Effector memory CD4-positive, alpha-beta T cell (primary cell): ENCODE data around the gene THSD1.
"Not testable (repeated sequence)": the region's sequence is repeated elsewhere in the genome, so short reads cannot be mapped to it uniquely, and the experiment has no call there.

Source experiments
- DNase-seq, 3 donors: peaks; one replicate each; pipeline ENCODE4 v3.0.0-alpha.2; 2020
- H3K27ac ChIP-seq: 2 replicates; pipeline ENCODE4 v1.7.0; 2013; ENCODE audit warnings: mild to moderate bottlenecking, low read length, moderate library complexity; ENCODE audit not compliant: insufficient read depth, poor library complexity, severe bottlenecking
- H3K27me3 ChIP-seq: replicated peaks from 2 replicates; pipeline ENCODE4 v1.7.0; 2013; ENCODE audit warnings: mild to moderate bottlenecking, low read length; ENCODE audit not compliant: insufficient read depth, control insufficient read depth, poor library complexity, severe bottlenecking
- H3K36me3 ChIP-seq: 2 replicates; pipeline ENCODE4 v1.7.0; 2013; ENCODE audit warnings: mild to moderate bottlenecking, low read length, moderate library complexity; ENCODE audit not compliant: control insufficient read depth, insufficient read depth
- H3K4me1 ChIP-seq: 2 replicates; pipeline ENCODE4 v1.7.0; 2013; ENCODE audit warnings: low read length, mild to moderate bottlenecking; ENCODE audit not compliant: control insufficient read depth, insufficient read depth, poor library complexity, severe bottlenecking
- H3K4me3 ChIP-seq: 2 replicates; pipeline ENCODE4 v1.7.0; 2013; ENCODE audit warnings: low read length, low read depth, mild to moderate bottlenecking; ENCODE audit not compliant: insufficient read depth, poor library complexity, severe bottlenecking
- H3K9me3 ChIP-seq: 2 replicates; pipeline ENCODE4 v1.7.0; 2013; ENCODE audit warnings: mild to moderate bottlenecking, low read length, moderate library complexity; ENCODE audit not compliant: control insufficient read depth

Gene THSD1

DNA sequence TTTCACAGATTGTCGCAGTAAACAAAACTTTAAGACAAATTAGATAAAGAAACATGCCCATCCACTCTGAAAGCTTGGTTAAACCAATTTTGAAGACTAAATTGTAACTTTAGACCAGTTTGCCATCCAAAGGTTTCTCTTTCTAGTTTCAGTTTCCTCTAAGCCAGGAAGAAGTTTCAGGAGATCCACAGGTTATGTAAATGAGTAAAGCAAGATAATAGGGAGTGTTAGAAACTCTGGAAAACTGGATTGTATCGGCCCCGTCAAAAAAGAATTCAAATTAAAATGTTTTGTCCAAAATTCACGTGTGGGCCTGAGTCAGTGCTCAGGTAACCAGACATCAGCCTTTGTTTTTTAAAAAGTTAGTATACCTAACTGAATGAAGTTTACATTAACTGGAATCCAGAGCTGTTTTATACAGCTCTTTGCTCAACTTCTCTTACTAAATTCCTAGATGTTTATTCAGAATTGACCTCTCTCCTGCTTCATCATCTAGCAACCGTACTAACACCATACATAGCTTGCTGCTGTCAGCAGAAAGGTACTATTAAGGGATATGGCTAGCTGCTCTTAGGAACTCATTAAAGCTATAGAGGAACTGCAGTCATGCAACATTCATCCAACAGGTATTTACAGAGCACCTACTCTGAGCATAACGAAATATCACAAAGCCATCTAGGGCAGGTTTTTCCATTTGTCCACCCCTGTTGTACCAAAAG is 43.6 kb downstream of the THSD1 start:
- not testable (repeated sequence) for H3K27me3 ChIP-seq, DNase-seq, H3K4me1 ChIP-seq, H3K27ac ChIP-seq, H3K4me3 ChIP-seq, H3K9me3 ChIP-seq, H3K36me3 ChIP-seq

DNA sequence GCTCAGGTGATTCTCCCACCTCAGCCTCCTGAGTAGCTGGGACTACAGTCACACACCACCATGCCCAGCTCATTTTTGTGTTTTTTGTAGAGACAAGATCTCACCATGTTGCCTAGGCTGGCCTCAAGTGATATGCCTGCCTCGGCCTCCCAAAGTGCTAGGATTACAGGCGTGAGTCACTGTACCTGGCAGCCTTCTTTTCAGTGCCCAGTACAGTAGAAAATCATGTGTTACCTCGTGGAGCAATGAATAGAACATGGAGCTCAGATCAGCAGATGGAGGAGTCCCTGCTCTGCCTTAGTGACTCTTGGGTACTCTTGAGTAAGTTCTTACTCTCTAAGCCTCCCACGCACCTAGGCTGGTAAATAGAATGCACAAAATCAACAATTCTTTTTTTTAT is 44.7 kb downstream of the THSD1 start:
- no peaks in the 10 kb centered on the region for H3K27me3 ChIP-seq
- no peaks in the 10 kb centered on the region for H3K4me1 ChIP-seq
- DNase-seq: no peak
- H3K4me3 ChIP-seq: no peak overlapping the region
- H3K27ac ChIP-seq: no peak overlapping the region
- H3K36me3 ChIP-seq: no peaks in the 10 kb centered on the region
- no peaks in the 10 kb centered on the region for H3K9me3 ChIP-seq

DNA sequence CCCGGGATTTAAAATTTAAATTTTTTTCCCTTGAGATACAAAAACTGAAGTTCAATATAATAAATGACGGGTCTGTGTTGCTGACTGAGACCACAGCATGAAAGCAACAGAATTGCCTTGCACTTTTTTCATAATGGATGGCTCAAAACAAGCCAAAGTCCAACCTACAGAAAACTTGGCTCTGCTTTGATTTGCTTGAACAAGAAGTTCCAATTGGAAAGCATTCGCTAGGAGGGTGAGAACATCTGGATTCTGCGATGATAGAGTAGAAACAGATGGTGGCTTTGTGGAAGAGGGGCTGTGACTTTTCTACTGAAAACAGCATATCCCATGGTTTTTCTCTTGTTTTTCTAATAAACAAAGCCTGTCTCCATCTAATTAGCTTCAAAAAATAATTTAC is 46.4 kb downstream of the THSD1 start:
- DNase-seq: no peak
- H3K27ac ChIP-seq: no peak overlapping the region
- no peaks in the 10 kb centered on the region for H3K36me3 ChIP-seq
- no peaks in the 10 kb centered on the region for H3K27me3 ChIP-seq
- no peaks in the 10 kb centered on the region for H3K4me1 ChIP-seq
- no peaks in the 10 kb centered on the region for H3K9me3 ChIP-seq
- H3K4me3 ChIP-seq: no peak overlapping the region

DNA sequence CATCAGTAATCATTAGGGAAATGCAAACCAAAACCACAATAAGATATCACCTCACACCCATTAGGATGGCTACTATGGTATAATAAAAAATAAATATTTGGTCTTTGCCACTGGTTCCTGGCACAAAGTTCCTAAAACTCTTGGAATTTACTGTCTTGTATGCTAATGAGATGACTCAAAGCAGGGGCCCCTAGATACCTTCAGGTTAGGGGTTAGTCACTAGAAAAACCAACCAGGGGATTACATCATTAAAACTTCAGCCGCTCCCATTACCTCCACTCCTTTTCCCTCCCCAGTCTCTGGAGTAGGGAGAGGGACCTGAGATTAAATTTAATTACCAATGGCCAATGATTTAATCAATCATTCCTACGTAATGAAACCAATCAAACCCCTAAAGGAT is 49.6 kb downstream of the THSD1 start:
- Histone ChIP-seq H3K27me3 (no peaks in the 10 kb centered on the region), H3K4me3 (no peak overlapping the region), H3K4me1 (no peaks in the 10 kb centered on the region), H3K36me3 (no peaks in the 10 kb centered on the region), H3K9me3 (no peaks in the 10 kb centered on the region), H3K27ac (no peak overlapping the region)
- DNase-seq: no peak

DNA sequence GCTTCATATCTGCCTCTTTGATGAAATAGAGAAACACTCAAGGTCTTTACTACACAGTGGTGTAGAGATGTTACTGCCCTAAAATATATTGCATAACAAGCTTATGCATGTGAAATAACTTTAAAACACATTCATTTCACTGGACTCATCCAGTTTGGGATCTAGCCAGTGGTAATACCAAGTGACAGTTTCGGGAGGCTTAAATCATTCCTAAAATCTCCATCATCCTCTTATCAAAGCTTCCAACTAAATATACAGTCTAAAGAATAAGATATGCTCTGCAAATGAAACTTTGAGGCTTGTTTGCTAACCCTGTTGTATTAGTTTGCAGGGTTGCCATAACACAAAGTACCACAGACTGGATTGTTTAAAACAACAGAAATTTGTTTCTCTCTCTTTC is 52.8 kb downstream of the THSD1 start:
- no peak overlapping the region for H3K27ac ChIP-seq
- H3K9me3 ChIP-seq: no peaks in the 10 kb centered on the region
- H3K36me3 ChIP-seq: no peaks in the 10 kb centered on the region
- no peak overlapping the region for H3K4me3 ChIP-seq
- H3K4me1 ChIP-seq: no peaks in the 10 kb centered on the region
- no peak for DNase-seq
- no peaks in the 10 kb centered on the region for H3K27me3 ChIP-seq

DNA sequence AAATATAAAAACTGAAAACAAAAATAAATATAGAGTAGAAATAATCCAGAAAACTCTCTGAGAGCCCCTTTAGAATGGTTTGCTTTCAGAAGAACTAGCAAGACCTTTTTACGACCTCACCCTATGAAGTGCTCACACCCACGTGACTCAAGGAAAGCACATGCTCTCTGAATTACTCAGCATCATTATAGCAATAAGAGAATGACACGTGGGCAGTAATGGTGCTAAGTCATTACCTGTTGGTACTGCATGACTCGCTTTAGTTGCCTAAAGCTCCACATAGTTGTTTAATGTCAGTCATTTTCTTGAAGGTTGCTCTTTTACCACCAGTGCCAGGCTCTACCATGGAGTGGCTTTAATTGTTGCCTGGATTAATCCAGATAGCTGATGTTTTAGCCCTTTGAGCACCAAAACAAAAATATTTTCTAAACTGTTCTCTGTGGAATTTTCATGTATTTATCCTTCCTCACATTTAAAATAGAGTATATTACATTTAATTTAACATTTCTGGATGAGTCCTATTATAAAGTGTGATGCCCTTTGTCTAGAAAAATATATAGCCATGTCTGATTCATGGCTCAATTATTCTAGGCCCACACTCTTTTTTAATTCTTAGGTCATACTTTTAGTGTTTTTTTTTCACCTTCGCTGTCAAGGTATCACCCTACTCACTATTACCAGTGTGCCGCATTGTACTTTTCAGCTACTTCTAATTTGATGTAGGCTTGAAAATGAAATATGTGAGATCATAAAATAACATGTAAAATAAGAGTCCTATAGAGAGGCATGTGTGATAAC is 56.8 kb downstream of the THSD1 start:
- H3K27me3 ChIP-seq: no peaks in the 10 kb centered on the region
- no peak for DNase-seq
- no peaks in the 10 kb centered on the region for H3K9me3 ChIP-seq
- no peak overlapping the region for H3K4me3 ChIP-seq
- no peak overlapping the region for H3K27ac ChIP-seq
- H3K36me3 ChIP-seq: no peaks in the 10 kb centered on the region
- H3K4me1 ChIP-seq: no peaks in the 10 kb centered on the region

DNA sequence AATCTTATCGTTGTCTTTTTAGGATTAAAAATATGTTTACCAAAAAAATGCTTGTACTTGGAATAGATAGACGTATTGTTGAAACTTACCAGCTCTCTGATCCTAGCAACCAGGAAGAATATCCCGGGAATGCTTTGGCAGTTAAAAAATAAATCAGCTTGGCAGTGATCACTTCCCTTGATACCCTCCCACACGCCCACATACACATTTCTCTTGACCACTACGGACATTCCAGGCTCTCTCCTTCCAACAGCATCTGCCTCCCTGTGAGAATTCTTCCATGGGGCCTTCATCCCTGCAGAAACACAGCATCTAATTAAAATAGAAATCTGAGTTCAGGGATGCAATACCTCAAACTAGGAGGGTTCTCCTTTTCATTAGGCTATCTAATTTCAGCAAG is 57.9 kb downstream of the THSD1 start:
- no peak for DNase-seq
- H3K27ac ChIP-seq: no peak overlapping the region

DNA sequence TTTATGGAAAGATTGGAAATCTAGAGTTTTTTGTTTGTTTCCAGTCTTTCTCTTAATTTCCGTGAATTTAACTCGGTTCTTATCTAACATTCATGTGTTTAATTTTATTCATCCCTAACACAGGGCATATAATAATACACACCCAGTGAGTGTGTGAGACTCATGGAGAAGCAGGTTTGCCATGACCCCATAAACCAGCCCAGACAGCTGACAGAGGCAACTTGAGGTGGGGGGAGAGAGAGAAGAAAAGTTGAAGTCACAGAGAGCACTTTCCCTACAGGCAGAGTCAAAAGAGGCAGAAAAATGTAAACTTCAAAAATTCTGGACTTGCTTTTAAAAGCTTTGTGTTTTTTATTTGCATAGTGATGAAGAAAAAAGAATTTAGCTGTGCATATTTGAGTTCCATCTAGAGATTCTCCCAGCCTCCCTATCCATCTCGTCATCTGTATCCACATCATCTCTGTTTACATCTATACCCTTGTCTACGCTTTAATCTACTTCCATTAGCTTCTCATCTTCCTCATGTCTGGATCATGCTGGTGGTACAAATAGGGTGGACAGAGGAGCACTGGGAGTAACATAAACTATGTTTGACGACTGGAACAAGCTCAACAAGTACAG is 60.2 kb downstream of the THSD1 start:
- no peak for DNase-seq
- Histone ChIP-seq H3K9me3 (no peaks in the 10 kb centered on the region), H3K27me3 (no peaks in the 10 kb centered on the region), H3K36me3 (no peaks in the 10 kb centered on the region), H3K4me3 (no peak overlapping the region), H3K27ac (no peak overlapping the region), H3K4me1 (no peaks in the 10 kb centered on the region)

More for the DNA sequence above, 57.9 kb downstream of the THSD1 start:
- H3K4me3 ChIP-seq: no peak overlapping the region
- H3K36me3 ChIP-seq: no peaks in the 10 kb centered on the region
- H3K9me3 ChIP-seq: no peaks in the 10 kb centered on the region
- no peaks in the 10 kb centered on the region for H3K4me1 ChIP-seq
- no peaks in the 10 kb centered on the region for H3K27me3 ChIP-seq

DNA sequence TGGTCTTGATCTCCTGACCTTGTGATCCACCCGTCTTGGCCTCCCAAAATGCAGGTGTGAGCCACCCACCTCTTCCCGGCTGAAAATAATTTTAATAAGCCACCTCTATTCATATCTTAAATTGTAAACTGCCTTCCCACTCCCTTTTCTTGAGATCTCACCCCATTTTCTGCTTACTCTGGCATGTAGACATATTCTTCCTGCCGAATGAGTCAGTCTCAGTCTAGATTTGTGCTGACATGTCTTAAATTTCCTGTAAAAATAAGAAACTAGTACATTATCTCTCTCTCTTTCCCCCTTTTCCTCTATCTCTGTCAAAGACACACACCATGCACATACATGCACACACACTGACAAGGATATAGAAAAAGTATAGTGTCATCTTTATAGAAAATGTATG is 60.9 kb downstream of the THSD1 start:
- Histone ChIP-seq H3K4me1 (no peaks in the 10 kb centered on the region), H3K4me3 (no peak overlapping the region)
- no peak for DNase-seq

DNA sequence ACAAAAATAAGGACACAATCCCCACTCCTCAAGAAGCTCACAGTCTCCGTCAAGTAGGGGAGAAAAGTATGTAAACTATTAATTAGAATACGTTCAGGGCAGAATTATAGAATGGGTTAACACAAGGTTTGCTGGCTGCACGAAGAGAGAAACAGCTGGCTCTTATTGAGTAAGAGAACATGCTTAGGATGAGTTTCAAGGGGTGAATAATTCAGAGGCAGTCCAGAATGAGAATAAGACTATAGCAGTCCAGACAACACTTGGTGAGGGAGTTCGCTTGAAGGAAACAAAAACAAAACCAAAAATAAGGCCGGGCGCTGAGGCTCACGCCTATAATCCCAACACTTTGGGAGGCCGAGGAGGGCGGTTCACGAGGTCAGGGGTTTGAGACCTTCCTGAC is 61.9 kb downstream of the THSD1 start:
- H3K27me3 ChIP-seq: no peaks in the 10 kb centered on the region
- DNase-seq: no peak
- H3K9me3 ChIP-seq: no peaks in the 10 kb centered on the region
- H3K4me3 ChIP-seq: no peak overlapping the region
- H3K27ac ChIP-seq: no peak overlapping the region
- H3K36me3 ChIP-seq: no peaks in the 10 kb centered on the region
- no peaks in the 10 kb centered on the region for H3K4me1 ChIP-seq

More for the DNA sequence above, 60.9 kb downstream of the THSD1 start:
- no peaks in the 10 kb centered on the region for H3K9me3 ChIP-seq
- H3K36me3 ChIP-seq: no peaks in the 10 kb centered on the region
- H3K27ac ChIP-seq: no peak overlapping the region
- no peaks in the 10 kb centered on the region for H3K27me3 ChIP-seq
